Glomerular endothelial cell (primary cell): ENCODE results near the gene ASPRV1. TPM values are rescaled to one million over a fixed set of nuclear protein-coding genes. Genes with fewer than 3 reads are reported as not detected.

Experiments
- DNase-seq: peaks from one replicate; pipeline ENCODE4 v3.0.0-alpha.2; 2011; ENCODE audit warnings: low read depth, low spot score; ENCODE audit errors: extremely low read depth
- total RNA-seq: library from RNA; depleted of rRNA; stranded (reverse); fragments of >200 nt; gene quantifications from 2 replicates; pipeline ENCODE4 v1.2.3, GENCODE V29; 2015

ASPRV1 gene
- total RNA-seq, 1 donor from 2014 or later = 0.64 TPM

DNA sequence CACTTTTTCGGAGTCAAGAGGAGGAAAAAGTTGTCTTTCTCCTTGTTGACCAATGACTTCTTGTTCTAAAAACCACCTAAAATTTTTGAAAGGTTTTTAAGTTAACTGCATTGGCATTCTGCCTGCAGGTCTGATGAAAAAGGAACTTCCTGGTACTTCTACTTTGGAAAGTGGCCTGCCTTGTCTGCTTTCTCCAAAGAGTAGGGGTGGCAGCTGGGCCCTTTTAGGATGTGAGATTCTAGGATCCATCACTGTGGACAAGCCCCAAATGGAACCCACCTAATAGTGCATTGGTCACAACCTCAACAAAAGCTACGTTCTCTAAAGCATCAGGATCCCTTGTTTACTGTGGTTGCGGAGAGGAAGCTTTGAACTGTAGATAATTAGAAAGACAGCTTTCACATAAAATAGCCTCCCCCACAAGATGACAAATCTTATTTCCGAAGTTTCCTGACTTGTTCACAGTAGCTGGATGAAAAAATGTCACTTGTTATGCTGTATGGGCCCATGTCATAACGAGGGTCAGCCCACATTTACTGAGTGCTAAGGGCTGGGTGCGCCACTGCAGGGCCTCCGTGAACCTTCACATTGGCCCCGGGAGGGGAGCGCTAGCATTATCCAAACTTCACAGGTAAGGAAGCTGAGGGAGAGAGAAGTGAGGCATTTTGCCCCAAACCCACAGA is 17.4 kb downstream of the ASPRV1 start:
- DNase-seq = no peak

DNA sequence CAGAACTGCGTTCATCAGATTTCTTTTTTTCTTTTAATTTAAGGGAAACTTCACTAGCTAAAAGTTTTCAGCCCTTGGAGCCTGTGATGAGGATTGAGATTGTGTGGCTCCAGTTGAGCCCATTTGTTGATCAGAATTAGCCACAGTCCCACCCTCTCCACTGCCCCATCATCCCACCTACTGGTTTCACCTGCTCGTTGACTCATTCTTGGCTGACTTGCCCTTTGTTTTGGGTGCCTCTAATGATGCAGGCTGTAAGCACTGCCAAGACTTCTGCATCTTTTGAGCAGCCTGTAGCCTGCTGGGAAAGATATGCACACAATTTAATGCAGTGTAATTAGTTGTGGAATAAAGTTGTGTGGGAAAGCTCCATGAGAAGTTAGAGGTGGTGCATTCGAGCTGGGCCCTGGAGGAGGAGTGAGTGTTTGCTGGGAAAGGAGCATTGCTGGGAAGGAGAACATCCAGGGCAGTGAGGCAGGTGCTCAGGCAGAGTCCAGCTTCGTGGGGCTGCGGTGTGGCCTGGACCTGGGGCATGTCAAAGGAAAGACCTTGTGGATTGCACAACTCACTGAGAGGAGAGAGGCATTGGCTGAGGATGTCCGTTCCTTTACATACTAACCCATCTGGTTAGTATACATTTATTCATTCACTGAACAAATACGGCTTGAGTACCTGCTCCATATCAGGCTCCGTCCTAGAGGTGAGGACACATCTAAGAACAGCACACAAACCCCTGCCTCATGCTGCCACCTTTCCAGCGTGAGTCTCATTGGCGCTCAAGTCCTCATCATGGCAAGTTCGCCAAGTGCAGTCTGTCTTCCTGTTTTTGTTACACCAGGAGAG is 18.2 kb downstream of the ASPRV1 start:
- no peak for DNase-seq

GRCh38 chr2:69940691-69941090 is 20.7 kb downstream of the ASPRV1 start:
- DNase-seq = no peak

- no peak for DNase-seq
Measured at GRCh38 chr2:69939722-69940121, 21.7 kb downstream of the ASPRV1 start.

- no peak for DNase-seq
Measured at GRCh38 chr2:69937968-69938367, 23.5 kb downstream of the ASPRV1 start.

DNA sequence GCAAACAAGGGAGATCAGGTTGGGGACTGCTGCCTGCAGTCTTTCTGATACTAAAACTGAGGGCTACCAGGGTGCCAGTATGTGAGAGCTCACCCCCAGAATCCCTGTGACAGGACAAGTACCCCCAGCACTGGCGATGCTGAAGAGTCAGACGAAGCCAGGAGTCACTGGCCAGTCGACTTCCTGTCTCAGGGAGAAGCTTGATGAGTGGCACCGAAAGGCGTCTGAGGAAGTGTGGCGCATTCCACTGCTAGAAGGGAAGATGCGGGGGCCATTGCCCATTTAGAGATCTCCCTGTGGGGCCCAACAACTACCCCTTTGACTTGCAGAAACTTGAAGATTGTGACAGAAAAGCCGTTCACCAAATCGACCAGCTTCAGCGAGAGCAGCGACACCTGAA is 24.5 kb downstream of the ASPRV1 start:
- no peak for DNase-seq

- no peak for DNase-seq
Measured at GRCh38 chr2:69935011-69935410, 26.4 kb downstream of the ASPRV1 start.

DNA sequence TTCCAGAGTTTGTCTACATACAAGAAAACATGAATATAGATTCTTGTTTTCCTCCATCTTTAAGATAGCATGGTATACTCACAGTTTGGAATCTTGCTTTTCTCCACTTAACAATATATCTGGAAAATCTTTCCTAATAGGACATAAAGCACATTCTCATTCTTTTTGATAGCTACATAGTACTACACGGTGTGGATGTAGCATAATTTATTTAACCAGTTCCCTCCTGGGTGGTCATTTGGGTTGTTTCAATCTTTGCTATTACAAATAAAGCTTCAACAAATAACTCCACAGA is 26.9 kb downstream of the ASPRV1 start:
- DNase-seq = no peak

GRCh38 chr2:69933839-69934613 is 27.4 kb downstream of the ASPRV1 start:
- DNase-seq = no peak

GRCh38 chr2:69933254-69933828 is 28.1 kb downstream of the ASPRV1 start:
- DNase-seq = no peak

DNA sequence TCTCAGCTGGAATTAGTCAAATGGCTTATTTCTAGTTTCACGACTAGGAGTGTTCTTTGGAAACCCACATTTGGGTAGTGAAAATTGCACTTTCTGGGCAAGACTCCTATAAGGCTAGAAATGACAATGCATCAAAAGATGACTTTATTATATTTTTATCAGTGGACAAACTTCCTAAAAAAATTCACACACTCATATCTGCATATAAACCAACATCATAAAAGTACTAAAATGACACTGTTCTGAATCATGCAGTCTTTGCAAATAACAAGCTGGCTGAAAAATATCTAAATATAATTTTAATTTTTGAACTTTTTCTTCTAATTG is 28.9 kb downstream of the ASPRV1 start:
- DNase-seq = no peak

DNA sequence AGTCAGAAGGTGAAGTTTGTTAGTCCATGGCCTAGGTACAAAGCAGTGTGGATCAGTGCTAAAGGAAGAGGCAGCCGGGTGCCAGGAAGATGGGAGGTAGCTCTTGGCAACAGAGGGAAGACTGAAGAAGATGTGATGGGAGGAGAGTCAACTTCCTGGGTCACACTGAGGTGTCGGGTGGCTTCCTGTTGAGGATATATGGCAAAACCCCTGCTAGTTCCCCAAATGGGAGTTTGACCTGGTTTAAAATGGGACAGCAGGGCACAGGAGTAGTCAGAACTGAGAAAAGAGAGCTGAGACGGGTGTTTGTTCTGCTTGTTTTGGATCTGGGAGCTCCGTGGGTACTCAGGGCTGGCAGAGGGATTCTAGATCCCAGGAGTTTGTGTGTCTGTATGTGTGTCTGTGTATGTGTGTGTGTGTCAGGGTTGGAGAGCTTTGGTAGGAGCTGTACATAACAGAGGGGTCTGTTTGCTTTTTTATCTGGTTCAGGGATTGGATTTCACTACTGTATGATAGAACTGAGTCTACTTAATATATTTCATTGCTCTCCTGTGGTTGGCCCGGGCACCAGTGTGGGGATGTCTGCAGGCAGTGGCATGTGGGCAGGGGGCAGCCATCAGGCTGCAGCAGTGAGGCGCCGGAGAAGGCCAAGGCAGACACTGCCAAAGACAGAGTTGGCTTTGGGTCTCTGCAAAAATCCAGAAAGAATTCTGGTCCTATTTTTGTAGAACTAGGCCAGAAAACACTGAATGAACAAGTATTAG is 29.4 kb downstream of the ASPRV1 start:
- no peak for DNase-seq

DNA sequence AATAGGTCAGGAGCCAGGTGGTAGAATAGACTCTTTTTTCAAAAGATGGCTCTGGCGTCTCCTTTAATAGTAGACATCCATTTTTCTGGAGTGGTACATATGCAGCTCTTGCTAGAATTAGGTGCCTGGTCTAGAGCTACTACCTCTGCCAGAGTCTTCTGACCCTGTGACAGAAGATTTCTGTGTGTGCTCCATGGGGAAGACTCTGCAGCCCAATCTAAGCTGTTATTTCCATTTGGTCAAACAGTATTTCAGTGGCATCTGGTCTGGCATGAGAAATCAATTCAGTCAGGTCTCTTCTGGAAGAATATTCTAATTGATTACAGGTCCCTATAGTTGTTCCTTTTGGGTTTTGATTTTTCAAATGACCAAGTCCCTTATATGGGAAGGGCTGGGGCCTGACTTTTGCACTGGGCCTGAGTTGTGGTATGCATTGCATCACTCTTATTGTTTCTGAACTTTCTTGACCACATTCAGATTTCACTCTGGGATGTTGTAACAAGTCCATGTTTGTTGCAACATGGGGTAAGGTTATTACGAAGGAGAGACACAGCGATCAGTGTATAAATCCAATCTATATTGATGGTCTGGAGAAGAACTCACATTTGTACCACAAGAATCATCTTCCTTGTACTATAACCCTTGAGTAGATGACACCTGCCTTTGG is 34.4 kb downstream of the ASPRV1 start:
- no peak for DNase-seq

GRCh38 chr2:69923116-69923515 is 38.3 kb downstream of the ASPRV1 start:
- no peak for DNase-seq

GRCh38 chr2:69918401-69918800 is 43.0 kb downstream of the ASPRV1 start:
- DNase-seq = no peak

GRCh38 chr2:69917852-69918251 is 43.6 kb downstream of the ASPRV1 start:
- peak; percentile 88 for DNase-seq

GRCh38 chr2:69916106-69916505 is 45.3 kb downstream of the ASPRV1 start:
- no peak for DNase-seq

DNA sequence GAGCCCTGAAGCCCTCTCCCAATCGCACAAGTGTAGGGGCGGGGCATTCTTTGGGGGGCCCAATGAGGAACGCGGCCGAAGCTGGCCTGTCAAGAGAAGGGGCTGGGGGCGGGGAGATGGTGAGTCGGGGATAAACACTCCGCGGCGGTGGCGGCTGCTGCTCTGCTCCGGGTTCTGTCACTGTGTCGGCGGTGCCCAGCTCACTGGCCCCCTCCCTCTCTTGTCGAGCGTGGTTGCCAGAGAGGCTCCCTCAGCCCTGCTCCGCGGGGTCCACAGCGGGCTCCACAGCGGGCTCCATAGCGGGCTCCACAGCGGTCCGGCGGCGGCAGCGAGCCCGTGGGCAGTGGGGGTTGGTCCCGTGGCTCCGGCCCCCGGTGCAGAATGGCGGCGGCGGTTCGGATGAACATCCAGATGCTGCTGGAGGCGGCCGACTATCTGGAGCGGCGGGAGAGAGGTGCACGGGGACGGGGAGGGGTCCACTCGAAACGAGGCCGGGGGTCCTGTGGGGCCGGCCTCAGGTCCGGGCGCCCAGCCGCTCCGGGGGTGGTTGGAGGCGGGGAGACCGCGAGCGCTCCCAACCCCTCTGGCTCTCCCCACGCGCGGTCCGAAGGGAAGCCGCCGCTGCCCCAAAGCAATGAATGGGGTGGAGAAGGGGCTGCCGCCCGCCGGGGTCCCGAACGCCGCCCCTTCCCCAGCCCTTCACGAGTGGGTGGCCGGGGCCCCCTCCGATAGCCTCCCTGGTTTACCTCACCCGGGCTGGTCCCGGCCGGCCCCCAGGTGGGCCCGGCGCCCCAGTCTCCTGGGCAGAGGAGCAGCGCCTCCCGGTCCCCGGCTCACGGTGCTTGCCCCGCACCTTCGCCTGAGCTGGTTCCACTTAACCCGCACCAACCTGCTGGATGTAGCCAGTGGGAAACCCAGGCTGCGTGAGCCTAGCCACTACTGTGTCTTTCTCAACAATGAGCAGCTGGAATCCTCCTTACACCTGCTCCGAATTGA is 46.2 kb downstream of the ASPRV1 start, which contains the start of gene MXD1:
MXD1 (plus strand) TSS at position 160 of the 996 bp plus-strand sequence; CDS start at position 382, 222 bp downstream.
- no peak for DNase-seq
